ENCODE results near the gene COP1. TPM values are rescaled to one million over a fixed set of nuclear protein-coding genes. Genes with fewer than 3 reads are reported as not detected.

COP1 gene
- total RNA-seq, 1 donor from 2014 or later: 64.9 TPM

GRCh38 chr1:175963740-175964139, 243.3 kb downstream of the COP1 start:
- no peak for TF ChIP-seq CTCF (IDR thresholded peaks at IDR 0.05; ENCODE audit: unreplicated experiment)
- Mint-ChIP-seq H3K4me3 (ENCODE audit: unreplicated experiment) (no peak overlapping the region), H3K36me3 (ENCODE audit: low read depth, unreplicated experiment) (peaks cover 15% of the 10 kb centered on the region), H3K9me3 (ENCODE audit: unreplicated experiment) (no peaks in the 10 kb centered on the region), H3K27me3 (ENCODE audit: unreplicated experiment) (no peaks in the 10 kb centered on the region), H3K27ac (ENCODE audit: unreplicated experiment) (no peak overlapping the region), H3K4me1 (ENCODE audit: unreplicated experiment) (peaks cover 14% of the 10 kb centered on the region)
- DNase-seq (ENCODE audit: low spot score): no peak

- Mint-ChIP-seq H3K4me1 (ENCODE audit: unreplicated experiment) (peaks cover 14% of the 10 kb centered on the region), H3K27me3 (ENCODE audit: unreplicated experiment) (peaks cover 1% of the 10 kb centered on the region), H3K4me3 (ENCODE audit: unreplicated experiment) (no peak overlapping the region), H3K27ac (ENCODE audit: unreplicated experiment) (no peak overlapping the region), H3K9me3 (ENCODE audit: unreplicated experiment) (no peaks in the 10 kb centered on the region), H3K36me3 (ENCODE audit: low read depth, unreplicated experiment) (peaks cover 12% of the 10 kb centered on the region)
- TF ChIP-seq CTCF (IDR thresholded peaks at IDR 0.05; ENCODE audit: unreplicated experiment): no peak
- DNase-seq (ENCODE audit: low spot score): no peak
These were observed 246.9 kb downstream of the COP1 start for GRCh38 chr1:175960169-175960568.

- H3K27me3 Mint-ChIP-seq (ENCODE audit: unreplicated experiment): peaks cover 1% of the 10 kb centered on the region
- H3K4me3 Mint-ChIP-seq (ENCODE audit: unreplicated experiment): no peak overlapping the region
- no peaks in the 10 kb centered on the region for H3K4me1 Mint-ChIP-seq (ENCODE audit: unreplicated experiment)
- no peaks in the 10 kb centered on the region for H3K9me3 Mint-ChIP-seq (ENCODE audit: unreplicated experiment)
- TF ChIP-seq CTCF (IDR thresholded peaks at IDR 0.05; ENCODE audit: unreplicated experiment): no peak
- no peak for DNase-seq (ENCODE audit: low spot score)
- H3K27ac Mint-ChIP-seq (ENCODE audit: unreplicated experiment): no peak overlapping the region
- peaks cover 11% of the 10 kb centered on the region for H3K36me3 Mint-ChIP-seq (ENCODE audit: low read depth, unreplicated experiment)
These were observed 255.5 kb downstream of the COP1 start for GRCh38 chr1:175951627-175952026.

GRCh38 chr1:175947771-175948170, 259.3 kb downstream of the COP1 start:
- no peaks in the 10 kb centered on the region for H3K9me3 Mint-ChIP-seq (ENCODE audit: unreplicated experiment)
- DNase-seq (ENCODE audit: low spot score): no peak
- peaks cover 11% of the 10 kb centered on the region for H3K36me3 Mint-ChIP-seq (ENCODE audit: low read depth, unreplicated experiment)
- H3K4me3 Mint-ChIP-seq (ENCODE audit: unreplicated experiment): no peak overlapping the region
- no peak for TF ChIP-seq CTCF (IDR thresholded peaks at IDR 0.05; ENCODE audit: unreplicated experiment)
- H3K4me1 Mint-ChIP-seq (ENCODE audit: unreplicated experiment): no peaks in the 10 kb centered on the region
- H3K27ac Mint-ChIP-seq (ENCODE audit: unreplicated experiment): no peak overlapping the region
- no peaks in the 10 kb centered on the region for H3K27me3 Mint-ChIP-seq (ENCODE audit: unreplicated experiment)

GRCh38 chr1:175944591-175944990, 262.5 kb downstream of the COP1 start:
- H3K36me3 Mint-ChIP-seq (ENCODE audit: low read depth, unreplicated experiment): peaks cover 3% of the 10 kb centered on the region
- H3K9me3 Mint-ChIP-seq (ENCODE audit: unreplicated experiment): no peaks in the 10 kb centered on the region
- no peaks in the 10 kb centered on the region for H3K27me3 Mint-ChIP-seq (ENCODE audit: unreplicated experiment)
- H3K4me1 Mint-ChIP-seq (ENCODE audit: unreplicated experiment): no peaks in the 10 kb centered on the region
- no peak for DNase-seq (ENCODE audit: low spot score)
- no peak overlapping the region for H3K27ac Mint-ChIP-seq (ENCODE audit: unreplicated experiment)
- no peak for TF ChIP-seq CTCF (IDR thresholded peaks at IDR 0.05; ENCODE audit: unreplicated experiment)
- no peak overlapping the region for H3K4me3 Mint-ChIP-seq (ENCODE audit: unreplicated experiment)

Data from endothelial cell (in vitro differentiated cells).